Activated CD4-positive, alpha-beta memory T cell treated with anti-CD3 and anti-CD28 coated beads, Interleukin-2, amount 10 ng/mL, durations not matched to agents 7 days and 5 days (primary cell): ENCODE measurements around the gene DUSP8. TPM values are rescaled to one million over a fixed set of nuclear protein-coding genes. Genes with fewer than 3 reads are reported as not detected.
"Not testable (repeated sequence)": the region's sequence is repeated elsewhere in the genome, so short reads cannot be mapped to it uniquely, and the experiment has no call there.

Experiments
- CTCF ChIA-PET: fragments of 350-600 bp; sonication (Branson Sonifier 250); formaldehyde crosslinking; loops from one replicate; lab custom pipeline; 2021; ENCODE audit warnings: antibody characterized with exemption, inconsistent platforms; lab: Charles Lee
- POLR2A ChIA-PET: fragments of 350-600 bp; sonication (Branson Sonifier 250); formaldehyde crosslinking; loops from one replicate; lab custom pipeline; 2021; ENCODE audit warnings: antibody characterized with exemption; lab: Charles Lee
- DNase-seq: peaks from one replicate; pipeline ENCODE4 v3.0.0-alpha.2; 2020
- H3K27ac Mint-ChIP-seq: one replicate; pipeline ENCODE4 v1.8.0; 2021; ENCODE audit warnings: mild to moderate bottlenecking, mixed read lengths
- H3K27me3 Mint-ChIP-seq: one replicate; pipeline ENCODE4 v1.8.0; 2021; ENCODE audit warnings: mixed read lengths
- H3K36me3 Mint-ChIP-seq: one replicate; pipeline ENCODE4 v1.8.0; 2021; ENCODE audit warnings: low read depth, mixed read lengths
- H3K4me1 Mint-ChIP-seq: one replicate; pipeline ENCODE4 v1.8.0; 2021; ENCODE audit warnings: mixed read lengths
- H3K4me3 Mint-ChIP-seq: one replicate; pipeline ENCODE4 v1.8.0; 2021; ENCODE audit warnings: mild to moderate bottlenecking, mixed read lengths
- H3K9me3 Mint-ChIP-seq: one replicate; pipeline ENCODE4 v1.8.0; 2021; ENCODE audit warnings: mixed read lengths
- total RNA-seq, 2 experiments: library from RNA; stranded (reverse); gene quantifications; one replicate each; pipeline ENCODE4 v1.2.3, GENCODE V29; 2021

The DUSP8 gene
- total RNA-seq, 2 experiments from 2014 or later, result 2.6 to 2.7 TPM

DNA sequence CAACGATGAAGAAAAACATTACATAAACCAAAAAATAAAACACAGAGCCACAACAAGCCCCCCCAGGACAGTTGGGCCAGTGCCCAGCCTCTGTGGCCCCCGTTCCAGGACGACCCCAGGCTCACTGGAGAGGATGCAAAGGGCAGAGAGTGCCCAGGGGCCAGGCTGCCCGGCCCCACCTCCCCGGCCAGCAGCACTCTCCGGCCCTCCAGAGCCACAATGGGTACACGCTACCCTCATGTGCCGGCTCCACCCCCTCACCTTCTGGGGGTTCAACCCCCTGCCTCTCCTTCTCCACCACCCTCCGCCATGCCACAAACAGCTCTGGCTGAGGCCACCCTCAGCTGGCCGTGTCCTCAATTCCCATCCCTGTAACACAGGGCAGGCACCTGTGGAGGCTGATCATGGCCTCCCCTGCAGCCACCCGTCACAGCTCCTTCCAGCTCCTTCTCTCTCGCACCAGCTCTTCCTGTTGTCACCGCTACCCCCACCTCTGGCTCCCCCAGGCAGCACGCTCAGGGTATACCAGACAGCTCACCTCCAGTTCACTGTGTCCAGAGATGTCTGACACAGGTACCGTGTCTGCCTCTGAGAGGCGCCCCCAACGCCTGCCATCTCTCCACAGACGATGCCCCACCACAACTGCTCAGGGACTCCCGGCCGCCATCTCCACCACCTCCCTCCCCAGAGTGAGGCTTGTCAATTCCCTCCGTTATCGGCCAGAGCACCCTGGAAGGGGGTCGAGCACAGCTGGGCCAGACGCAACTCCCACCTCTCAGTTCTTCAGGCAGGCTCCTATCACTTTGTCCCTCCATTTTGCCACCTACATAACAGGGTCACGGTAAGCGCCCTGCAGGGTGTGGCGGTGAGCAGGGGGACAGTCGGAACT, 54.7 kb downstream of the DUSP8 start:
- no peak overlapping the region for H3K27ac Mint-ChIP-seq
- no peak for DNase-seq
- peaks cover 4% of the 10 kb centered on the region for H3K36me3 Mint-ChIP-seq
- H3K9me3 Mint-ChIP-seq, result no peaks in the 10 kb centered on the region
- CTCF ChIA-PET, result interaction anchor here (1.3 kb wide), 1 partner anchor 58 kb away, joined by 3 read pairs; no protein-coding TSS in a partner anchor
- no peak overlapping the region for H3K4me3 Mint-ChIP-seq
- H3K4me1 Mint-ChIP-seq, result peaks cover 16% of the 10 kb centered on the region
- no peaks in the 10 kb centered on the region for H3K27me3 Mint-ChIP-seq
- POLR2A ChIA-PET, result no interaction called here

DNA sequence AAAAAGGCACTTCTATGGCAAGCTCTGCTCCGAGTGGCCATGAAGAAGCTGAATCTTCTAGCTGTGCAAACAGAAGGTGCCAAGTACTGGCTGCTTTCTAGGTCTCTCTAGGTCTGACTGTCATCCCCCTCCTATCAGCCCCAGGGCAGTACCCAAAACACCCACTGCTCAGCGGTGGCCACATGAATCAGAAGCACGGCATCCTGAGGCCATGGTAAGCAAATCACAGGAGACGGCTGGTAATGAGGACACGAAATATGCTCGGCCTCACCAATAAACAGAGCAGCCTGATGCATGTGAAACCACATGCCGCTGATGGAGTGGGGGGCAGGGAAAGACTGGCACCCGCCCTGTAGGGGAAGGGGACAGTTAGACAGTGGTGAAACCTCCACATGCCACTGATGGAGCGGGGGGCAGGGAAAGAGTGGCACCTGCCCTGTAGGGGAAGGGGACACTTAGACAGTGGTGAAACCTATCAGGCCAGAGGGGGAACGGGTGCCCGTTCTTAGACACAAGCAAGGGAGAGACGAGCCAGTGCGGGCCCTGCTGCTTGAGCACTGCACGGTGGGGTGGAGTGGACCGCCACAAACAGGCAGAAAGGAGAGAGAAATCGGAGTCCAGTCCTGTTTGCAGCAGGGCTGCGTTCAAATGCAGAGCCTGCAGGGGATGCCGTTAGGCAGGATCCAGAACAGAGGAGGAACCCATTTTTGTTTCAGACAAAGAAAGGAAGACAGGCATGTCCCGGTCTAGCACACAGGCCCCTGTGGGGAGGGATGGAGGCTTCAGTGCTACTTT, 55.6 kb downstream of the DUSP8 start:
- peaks cover 20% of the 10 kb centered on the region for H3K4me1 Mint-ChIP-seq
- CTCF ChIA-PET, result interaction anchor here (1.3 kb wide), 1 partner anchor 59 kb away, joined by 3 read pairs; no protein-coding TSS in a partner anchor
- no peak overlapping the region for H3K27ac Mint-ChIP-seq
- no peaks in the 10 kb centered on the region for H3K27me3 Mint-ChIP-seq
- H3K36me3 Mint-ChIP-seq, result peaks cover 4% of the 10 kb centered on the region
- no peaks in the 10 kb centered on the region for H3K9me3 Mint-ChIP-seq
- no peak overlapping the region for H3K4me3 Mint-ChIP-seq
- POLR2A ChIA-PET, result no interaction called here
- DNase-seq, result no peak

GRCh38 chr11:1515082-1516060, 56.7 kb downstream of the DUSP8 start:
- POLR2A ChIA-PET, result no interaction called here

GRCh38 chr11:1514336-1515061, 57.6 kb downstream of the DUSP8 start:
- H3K9me3 Mint-ChIP-seq, result no peaks in the 10 kb centered on the region
- H3K27ac Mint-ChIP-seq, result no peak overlapping the region
- H3K4me1 Mint-ChIP-seq, result peaks cover 20% of the 10 kb centered on the region
- CTCF ChIA-PET, result interaction anchor here (1.2 to 1.7 kb wide), 2 partner anchors 10 to 11 kb away, joined by 3 read pairs; no protein-coding TSS in a partner anchor
- POLR2A ChIA-PET, result no interaction called here
- no peak for DNase-seq
- peaks cover 4% of the 10 kb centered on the region for H3K36me3 Mint-ChIP-seq
- H3K4me3 Mint-ChIP-seq, result no peak overlapping the region
- H3K27me3 Mint-ChIP-seq, result no peaks in the 10 kb centered on the region

More at GRCh38 chr11:1515082-1516060, 56.7 kb downstream of the DUSP8 start:
- DNase-seq, result peak; percentile 63
- H3K9me3 Mint-ChIP-seq, result no peaks in the 10 kb centered on the region
- CTCF ChIA-PET, result interaction anchor here (1.7 kb wide), 1 partner anchor 9 kb away, joined by 3 read pairs; no protein-coding TSS in a partner anchor
- H3K4me1 Mint-ChIP-seq, result peaks cover 20% of the 10 kb centered on the region
- no peak overlapping the region for H3K4me3 Mint-ChIP-seq
- H3K36me3 Mint-ChIP-seq, result peaks cover 4% of the 10 kb centered on the region
- H3K27me3 Mint-ChIP-seq, result no peaks in the 10 kb centered on the region
- H3K27ac Mint-ChIP-seq, result no peak overlapping the region

DNA sequence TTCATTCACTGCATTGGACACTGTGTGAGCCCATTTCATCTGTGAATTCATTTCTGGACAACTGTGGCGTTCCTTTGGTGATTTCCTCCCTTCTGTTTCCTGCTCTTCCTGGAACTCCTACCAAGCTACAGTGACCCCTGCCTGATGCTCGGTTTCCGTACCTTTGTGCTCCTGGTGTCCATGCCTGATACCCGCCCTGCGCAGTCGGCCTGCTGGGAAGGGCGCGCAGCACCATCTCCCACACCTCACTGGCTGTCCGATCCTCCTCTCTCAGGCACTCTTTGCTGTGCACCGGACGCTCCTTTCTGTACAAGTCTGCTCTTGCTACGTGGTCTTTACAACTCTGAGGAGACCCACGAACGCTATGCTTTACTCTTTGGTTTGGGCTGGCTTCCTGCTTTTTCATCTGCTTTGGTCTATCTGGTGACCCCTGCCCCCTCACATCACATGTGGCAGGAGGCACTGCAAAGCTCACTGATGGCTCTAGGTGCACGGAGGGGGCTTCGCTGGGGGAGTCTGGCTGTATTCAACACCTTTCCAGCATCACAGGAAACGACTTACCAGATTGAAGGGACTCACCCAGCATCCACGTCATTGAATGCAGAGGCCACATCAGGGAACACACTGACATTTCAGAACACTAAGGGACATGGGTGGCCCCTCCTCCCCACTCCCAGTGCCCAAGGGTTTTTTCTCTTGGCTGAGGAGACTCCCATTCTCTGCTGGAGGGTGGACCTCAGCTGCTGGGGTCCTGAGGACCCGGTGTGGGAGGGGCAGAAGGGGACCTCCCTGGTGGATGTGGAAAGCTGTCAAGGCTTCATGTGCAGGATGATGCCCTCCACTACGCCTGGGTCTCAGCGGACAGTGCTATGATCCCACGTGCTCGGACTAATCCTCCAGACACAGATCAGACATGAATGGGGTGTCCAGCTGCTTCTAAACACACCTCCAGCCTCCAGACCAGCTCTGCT, 58.5 kb downstream of the DUSP8 start:
- Mint-ChIP-seq H3K27ac (no peak overlapping the region), H3K27me3 (no peaks in the 10 kb centered on the region), H3K36me3 (peaks cover 4% of the 10 kb centered on the region), H3K4me1 (peaks cover 20% of the 10 kb centered on the region), H3K4me3 (no peak overlapping the region), H3K9me3 (no peaks in the 10 kb centered on the region)
- ChIA-PET POLR2A (no interaction called here), CTCF (interaction anchor here (1.2 to 1.7 kb wide), 2 partner anchors 11 to 12 kb away, joined by 3 read pairs; no protein-coding TSS in a partner anchor)
- no peak for DNase-seq

GRCh38 chr11:1512531-1513258, 59.4 kb downstream of the DUSP8 start:
- H3K9me3 Mint-ChIP-seq, POLR2A ChIA-PET, H3K27ac Mint-ChIP-seq, H3K36me3 Mint-ChIP-seq, H3K27me3 Mint-ChIP-seq, CTCF ChIA-PET, DNase-seq, H3K4me3 Mint-ChIP-seq: not testable (repeated sequence)
- peaks cover 19% of the 10 kb centered on the region for H3K4me1 Mint-ChIP-seq

DNA sequence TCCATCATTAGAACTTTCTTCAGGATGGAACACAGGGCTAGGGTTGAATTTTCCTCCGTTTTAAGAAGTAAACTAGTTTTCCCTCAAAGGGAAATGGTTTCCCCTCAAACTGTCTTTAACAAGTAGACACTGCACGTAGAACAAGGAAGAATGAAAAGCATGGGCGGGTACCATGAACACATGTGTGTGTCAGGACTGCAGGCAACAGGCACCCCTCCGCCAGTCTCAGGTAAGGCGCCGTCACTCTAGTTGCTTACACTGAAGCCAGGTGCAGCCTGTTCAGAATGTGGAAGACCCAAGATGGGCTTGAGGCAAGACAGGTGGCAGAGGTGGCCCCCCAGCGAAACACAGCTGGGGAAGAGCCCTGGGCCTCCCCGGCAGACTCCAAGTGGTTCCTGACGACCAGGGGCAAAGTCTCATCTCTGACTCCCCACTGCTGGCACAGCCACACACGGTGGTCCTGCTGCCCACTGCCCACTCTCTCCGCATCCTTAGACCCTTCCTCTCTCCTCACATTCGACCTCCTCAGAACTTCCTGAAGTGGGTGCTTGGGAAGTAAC, 60.1 kb downstream of the DUSP8 start:
- Mint-ChIP-seq H3K27ac (no peak overlapping the region), H3K36me3 (peaks cover 4% of the 10 kb centered on the region), H3K4me3 (no peak overlapping the region), H3K9me3 (no peaks in the 10 kb centered on the region), H3K27me3 (no peaks in the 10 kb centered on the region), H3K4me1 (peaks cover 16% of the 10 kb centered on the region)
- DNase-seq, result no peak
- CTCF ChIA-PET, result no interaction called here
- POLR2A ChIA-PET, result no interaction called here

DNA sequence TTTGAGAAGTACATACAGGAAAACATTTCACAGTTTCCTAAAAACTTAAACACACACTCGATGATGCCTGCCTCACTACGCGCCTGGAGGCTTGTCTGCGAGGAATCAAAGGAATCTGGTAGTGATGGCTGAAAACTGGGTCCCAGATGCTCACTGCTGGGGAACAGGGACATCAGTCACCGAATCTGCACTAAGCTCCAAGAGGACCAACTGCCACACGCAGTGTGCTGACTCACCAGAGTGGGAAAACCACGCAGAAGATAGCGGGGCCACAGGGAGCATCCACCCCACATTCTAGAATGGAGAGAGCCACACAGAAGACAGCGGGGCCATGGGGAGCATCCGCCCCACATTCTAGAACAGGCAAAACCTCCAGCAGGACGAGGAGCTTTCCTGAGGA, 61.1 kb downstream of the DUSP8 start:
- H3K4me3 Mint-ChIP-seq, result no peak overlapping the region
- H3K27me3 Mint-ChIP-seq, result no peaks in the 10 kb centered on the region
- peaks cover 11% of the 10 kb centered on the region for H3K4me1 Mint-ChIP-seq
- no peak for DNase-seq
- no peaks in the 10 kb centered on the region for H3K9me3 Mint-ChIP-seq
- CTCF ChIA-PET, result no interaction called here
- H3K27ac Mint-ChIP-seq, result no peak overlapping the region
- POLR2A ChIA-PET, result no interaction called here
- peaks cover 4% of the 10 kb centered on the region for H3K36me3 Mint-ChIP-seq

GRCh38 chr11:1510351-1510750, 61.7 kb downstream of the DUSP8 start:
- DNase-seq, CTCF ChIA-PET, H3K4me3 Mint-ChIP-seq, POLR2A ChIA-PET, H3K27me3 Mint-ChIP-seq, H3K27ac Mint-ChIP-seq, H3K4me1 Mint-ChIP-seq, H3K36me3 Mint-ChIP-seq, H3K9me3 Mint-ChIP-seq: not testable (repeated sequence)

GRCh38 chr11:1509626-1510255, 62.3 kb downstream of the DUSP8 start:
- peaks cover 4% of the 10 kb centered on the region for H3K36me3 Mint-ChIP-seq
- no peak for DNase-seq
- ChIA-PET CTCF (no interaction called here), POLR2A (no interaction called here)
- peaks cover 8% of the 10 kb centered on the region for H3K4me1 Mint-ChIP-seq
- no peak overlapping the region for H3K4me3 Mint-ChIP-seq
- H3K27me3 Mint-ChIP-seq, result no peaks in the 10 kb centered on the region
- H3K27ac Mint-ChIP-seq, result no peak overlapping the region
- H3K9me3 Mint-ChIP-seq, result no peaks in the 10 kb centered on the region
